ENCODE measurements around the gene MTREX.

MTREX gene

GRCh38 chr5:55324815-55325418, 17.1 kb downstream of the MTREX start:
- peak; percentile 55 for DNase-seq (ENCODE audit: low spot score)

GRCh38 chr5:55325621-55326020, 17.8 kb downstream of the MTREX start:
- DNase-seq (ENCODE audit: low spot score): no peak

GRCh38 chr5:55327281-55327680, 19.5 kb downstream of the MTREX start:
- DNase-seq (ENCODE audit: low spot score): no peak

GRCh38 chr5:55331321-55331720, 23.5 kb downstream of the MTREX start:
- no peak for DNase-seq (ENCODE audit: low spot score)

- DNase-seq (ENCODE audit: low spot score): no peak
Observed at GRCh38 chr5:55333017-55333416, 25.2 kb downstream of the MTREX start.

- no peak for DNase-seq (ENCODE audit: low spot score)
Observed at GRCh38 chr5:55333811-55334210, 26.0 kb downstream of the MTREX start.

GRCh38 chr5:55338092-55338613, 30.4 kb downstream of the MTREX start:
- DNase-seq (ENCODE audit: low spot score): peak; percentile 10

- no peak for DNase-seq (ENCODE audit: low spot score)
Observed at GRCh38 chr5:55338810-55339243, 31.0 kb downstream of the MTREX start.

- DNase-seq (ENCODE audit: low spot score): no peak
Observed at GRCh38 chr5:55343107-55343506, 35.3 kb downstream of the MTREX start.

GRCh38 chr5:55343609-55344008, 35.8 kb downstream of the MTREX start:
- no peak for DNase-seq (ENCODE audit: low spot score)

GRCh38 chr5:55344392-55344992, 36.7 kb downstream of the MTREX start:
- peak; percentile 55 for DNase-seq (ENCODE audit: low spot score)

- DNase-seq (ENCODE audit: low spot score): peak; percentile 62
Observed at GRCh38 chr5:55345327-55345726, 37.5 kb downstream of the MTREX start.

GRCh38 chr5:55347786-55348185, 40.0 kb downstream of the MTREX start:
- no peak for DNase-seq (ENCODE audit: low spot score)

GRCh38 chr5:55350754-55351153, 43.0 kb downstream of the MTREX start:
- DNase-seq (ENCODE audit: low spot score): no peak

- DNase-seq (ENCODE audit: low spot score): no peak
Observed at GRCh38 chr5:55356896-55357295, 49.1 kb downstream of the MTREX start.

GRCh38 chr5:55360190-55360589, 52.4 kb downstream of the MTREX start:
- peak; percentile 33 for DNase-seq (ENCODE audit: low spot score)

GRCh38 chr5:55363856-55364255, 56.1 kb downstream of the MTREX start:
- no peak for DNase-seq (ENCODE audit: low spot score)

GRCh38 chr5:55364537-55365055, 56.8 kb downstream of the MTREX start:
- no peak for DNase-seq (ENCODE audit: low spot score)

- peak; percentile 38 for DNase-seq (ENCODE audit: low spot score)
Observed at GRCh38 chr5:55370291-55370925, 62.6 kb downstream of the MTREX start.

GRCh38 chr5:55371145-55371544, 63.4 kb downstream of the MTREX start:
- DNase-seq (ENCODE audit: low spot score): no peak

GRCh38 chr5:55372130-55372925, 64.5 kb downstream of the MTREX start:
- DNase-seq (ENCODE audit: low spot score): no peak

- DNase-seq (ENCODE audit: low spot score): peak; percentile 66
Observed at GRCh38 chr5:55377810-55378209, 70.0 kb downstream of the MTREX start.

Measured in kidney tubule cell (primary cell).